ENCODE measurements around the gene WIPF2.
A peak's percentile ranks its signal among the peaks of the same experiment; 100 is the strongest.

GRCh38 chr17:40287494-40288369, 68.6 kb downstream of the WIPF2 start, which contains the start of gene CDC6:
- no peak for TF ChIP-seq ZNF544 (tag by site-specific recombination; IDR thresholded peaks at IDR 0.05)
- TF ChIP-seq PRDM10 (tag by site-specific recombination; IDR thresholded peaks at IDR 0.05) = peak; percentile 86
- peak; percentile 83 for TF ChIP-seq ZIC2 (tag by site-specific recombination; IDR thresholded peaks at IDR 0.05)
